Stimulated activated CD4-positive, alpha-beta T cell treated with anti-CD3 and anti-CD28 coated beads, Interleukin-1b, Interleukin-23, amount 100 ng/mL, for 48 hours (primary cell): Measurements from ENCODE around the gene EXOC2.

Experiments
- DNase-seq: peaks from one replicate; pipeline ENCODE4 v3.0.0-alpha.2; 2020

EXOC2 gene

GRCh38 chr6:490251-491037 is 202.5 kb downstream of the EXOC2 start:
- peak; percentile 65 for DNase-seq

DNA sequence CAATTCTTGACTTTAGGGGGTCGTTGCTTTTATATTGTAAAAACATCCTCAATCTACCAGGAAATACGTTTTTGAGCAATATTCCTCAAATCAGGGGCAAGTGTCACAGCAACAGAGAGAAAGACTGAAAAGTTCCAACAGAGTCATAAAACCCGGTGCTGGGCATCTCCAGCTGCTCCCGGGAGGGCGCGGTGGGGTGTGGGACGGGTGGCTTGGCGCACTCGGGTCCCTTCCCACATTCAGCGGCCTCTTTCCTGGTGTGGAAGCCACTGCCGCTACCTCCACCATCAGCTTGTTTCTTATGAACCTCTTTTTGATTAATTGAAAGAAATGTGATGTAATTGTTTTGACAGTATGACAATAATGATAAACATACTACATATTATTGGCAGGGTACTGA is 203.2 kb downstream of the EXOC2 start:
- DNase-seq: no peak

GRCh38 chr6:489001-489400 is 203.9 kb downstream of the EXOC2 start:
- DNase-seq: no peak

GRCh38 chr6:487956-488355 is 205.0 kb downstream of the EXOC2 start:
- no peak for DNase-seq

- DNase-seq: no peak
Measured at GRCh38 chr6:485655-486170, 207.2 kb downstream of the EXOC2 start.

- DNase-seq: no peak
Measured at GRCh38 chr6:484746-485145, 208.2 kb downstream of the EXOC2 start.

DNA sequence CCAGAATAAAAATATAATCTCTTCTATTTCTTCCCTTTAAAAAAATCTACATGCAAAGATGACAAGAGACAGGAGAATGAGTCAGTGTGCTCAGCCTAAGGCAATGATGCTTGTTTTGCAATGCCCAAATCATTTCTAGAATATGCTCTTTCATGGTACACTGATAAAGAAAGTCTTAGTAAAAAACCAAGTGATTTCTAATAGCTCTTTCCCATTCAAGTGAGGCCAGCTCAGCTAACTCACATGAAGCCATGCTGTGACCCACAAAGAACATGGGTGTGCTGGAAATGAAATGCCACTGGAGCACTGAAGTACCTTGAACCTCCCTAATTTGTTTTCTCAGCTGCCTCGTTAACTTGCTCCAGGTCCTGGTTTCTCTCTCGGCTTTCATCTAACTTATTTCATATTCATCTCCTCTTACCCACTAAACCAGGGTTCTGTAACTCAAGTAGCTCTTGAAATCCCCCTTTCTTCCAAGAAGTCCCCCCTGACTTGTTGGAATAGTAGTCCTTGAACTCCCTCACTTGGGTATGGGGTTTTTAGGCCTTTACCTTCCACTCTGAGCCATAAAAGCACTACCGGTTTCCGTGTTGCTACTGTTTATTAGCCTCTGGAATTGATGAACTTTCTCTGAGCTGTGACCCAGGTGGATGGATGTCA is 208.7 kb downstream of the EXOC2 start:
- DNase-seq: peak; percentile 72

- no peak for DNase-seq
Measured at GRCh38 chr6:475314-475713, 217.6 kb downstream of the EXOC2 start.

- peak; percentile 85 for DNase-seq
Measured at GRCh38 chr6:474453-475185, 218.3 kb downstream of the EXOC2 start.

DNA sequence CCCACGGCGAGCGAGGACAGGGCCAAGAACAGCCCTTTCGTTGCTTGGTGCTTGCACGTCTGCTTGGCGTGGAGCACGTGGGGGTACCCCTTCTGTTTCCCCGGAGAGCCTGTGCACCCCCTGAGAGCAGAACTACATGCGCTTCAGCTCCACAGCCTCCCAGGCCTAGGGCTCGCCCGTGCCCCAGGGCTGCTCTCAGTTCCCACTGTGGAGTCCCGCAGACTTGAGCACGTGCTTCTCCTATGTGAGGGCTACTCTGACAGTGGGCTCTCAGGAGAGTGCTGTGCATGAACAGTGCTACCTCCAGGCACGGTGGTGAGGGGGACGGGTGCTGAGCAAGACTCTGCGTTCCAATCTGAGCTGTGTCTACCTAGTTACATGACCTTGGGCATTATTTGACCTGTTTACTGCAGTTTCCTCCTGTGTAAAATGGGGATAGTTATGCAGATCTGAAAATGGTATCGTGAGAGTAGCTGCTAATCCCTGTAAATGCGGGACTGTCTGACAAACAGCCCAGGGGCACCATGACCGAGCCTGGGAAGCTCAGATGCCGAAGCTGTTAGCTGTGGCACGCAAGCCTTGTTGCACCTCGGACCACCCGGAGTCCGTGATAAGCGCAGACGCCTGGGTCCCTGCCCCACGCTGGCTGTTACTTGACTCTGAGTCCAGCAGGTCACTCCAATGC is 219.0 kb downstream of the EXOC2 start:
- no peak for DNase-seq

DNA sequence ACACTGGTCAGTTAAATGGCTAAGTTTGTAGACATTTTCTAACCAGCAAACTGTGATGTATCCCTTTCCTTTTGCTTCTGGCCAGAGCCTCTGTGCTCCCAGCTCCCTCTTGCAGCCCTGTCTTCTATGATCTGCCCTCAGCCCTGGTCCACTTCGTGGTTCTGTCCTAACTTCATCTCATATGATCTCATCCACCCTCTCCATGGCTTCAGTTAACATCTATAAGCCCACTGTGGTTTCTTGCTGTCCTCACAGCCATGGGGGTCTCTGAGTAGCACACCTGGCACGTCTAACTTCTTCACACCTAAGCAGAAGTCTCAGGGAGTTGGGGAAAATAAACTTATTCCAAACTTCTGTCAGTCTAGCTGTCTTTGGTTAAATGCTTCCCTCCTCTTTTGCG is 219.6 kb downstream of the EXOC2 start:
- no peak for DNase-seq

DNA sequence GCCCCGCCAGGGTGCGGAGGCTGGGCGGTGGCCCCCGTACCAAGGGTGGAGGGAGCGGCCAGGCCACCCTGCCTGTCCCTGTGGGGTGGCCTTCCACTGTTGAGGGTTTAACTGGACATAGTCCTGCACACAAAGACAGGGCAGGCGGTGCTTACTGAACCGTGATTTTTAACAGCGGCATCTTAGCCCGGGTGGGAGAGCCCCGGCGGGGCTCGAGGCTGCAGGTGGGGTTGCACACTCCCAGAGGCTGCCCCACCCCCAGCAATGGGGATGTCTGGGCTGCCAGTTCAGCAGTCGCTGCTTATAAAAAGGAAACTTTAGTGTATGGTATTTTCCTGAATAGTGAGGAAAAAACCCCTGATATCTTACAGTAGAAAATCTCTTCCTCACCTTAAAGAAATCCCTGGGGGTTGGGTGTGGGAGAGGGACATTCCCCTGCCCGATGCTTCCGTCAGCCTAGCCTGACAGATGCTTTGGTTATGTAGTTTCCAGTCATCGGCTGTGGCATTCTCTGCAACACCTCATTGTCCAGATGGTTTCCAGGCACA is 222.0 kb downstream of the EXOC2 start:
- DNase-seq: no peak

GRCh38 chr6:470051-470900 is 222.7 kb downstream of the EXOC2 start:
- no peak for DNase-seq

- no peak for DNase-seq
Measured at GRCh38 chr6:467671-468082, 225.3 kb downstream of the EXOC2 start.

DNA sequence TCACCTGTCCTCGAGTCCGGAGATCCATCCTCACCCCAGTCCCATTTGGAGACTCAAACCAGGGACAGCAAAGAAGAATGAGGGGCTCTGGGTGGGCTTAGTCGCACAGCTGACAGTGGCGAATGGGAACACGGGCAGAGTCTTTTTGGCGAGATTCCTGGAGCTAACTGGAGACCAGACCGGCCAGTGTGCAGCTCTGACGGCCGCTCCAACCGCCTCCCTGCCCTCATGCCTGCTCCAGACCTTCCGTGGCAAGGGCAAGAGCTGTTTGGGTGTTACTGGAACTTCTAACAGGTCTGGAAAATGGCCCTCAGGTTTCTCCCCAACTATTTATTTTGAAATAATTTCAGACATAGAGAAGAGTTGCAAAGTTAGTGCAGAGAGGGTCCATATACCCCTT is 225.8 kb downstream of the EXOC2 start:
- no peak for DNase-seq

GRCh38 chr6:466564-466963 is 226.4 kb downstream of the EXOC2 start:
- DNase-seq: no peak

DNA sequence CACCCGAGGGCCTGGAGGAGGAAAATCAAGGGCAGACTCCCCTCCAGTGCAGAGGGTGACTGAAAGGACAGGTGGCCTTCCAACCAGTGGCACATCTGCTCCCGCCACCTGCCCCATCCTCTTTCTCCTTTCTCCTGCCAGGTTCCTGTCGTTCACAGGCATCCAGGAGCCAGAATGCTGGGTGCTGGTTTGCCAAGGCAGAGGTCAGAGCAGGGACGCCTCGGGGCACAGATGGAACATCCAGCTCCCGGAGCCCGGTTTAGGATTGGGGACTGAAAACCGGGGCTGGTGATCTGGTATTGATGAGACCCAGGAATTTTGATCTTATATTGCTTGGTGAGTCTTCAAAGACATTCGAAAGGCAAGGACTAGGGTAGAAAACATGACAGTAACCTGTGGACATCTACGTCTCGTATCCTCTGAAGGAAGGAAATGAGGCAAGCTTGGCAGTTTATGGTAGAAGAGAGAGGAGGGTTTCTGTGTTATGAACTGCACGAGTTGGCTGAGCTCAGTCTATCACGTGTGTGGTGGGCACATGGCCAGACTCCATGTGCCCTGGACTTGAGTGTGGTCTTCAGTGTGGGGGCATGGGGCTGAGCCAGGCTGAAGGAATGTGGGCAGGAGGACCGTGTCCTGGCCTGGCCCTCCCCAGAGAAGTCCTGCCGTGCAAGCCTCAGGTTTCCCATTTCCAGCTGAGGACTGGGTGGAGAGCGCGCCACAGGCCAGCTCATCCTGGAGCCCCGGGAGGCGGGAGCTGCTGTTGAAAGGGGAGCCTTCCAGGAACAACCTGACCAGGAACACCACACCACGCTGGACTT is 227.2 kb downstream of the EXOC2 start:
- no peak for DNase-seq

- DNase-seq: no peak
Measured at GRCh38 chr6:456887-457286, 236.1 kb downstream of the EXOC2 start.

DNA sequence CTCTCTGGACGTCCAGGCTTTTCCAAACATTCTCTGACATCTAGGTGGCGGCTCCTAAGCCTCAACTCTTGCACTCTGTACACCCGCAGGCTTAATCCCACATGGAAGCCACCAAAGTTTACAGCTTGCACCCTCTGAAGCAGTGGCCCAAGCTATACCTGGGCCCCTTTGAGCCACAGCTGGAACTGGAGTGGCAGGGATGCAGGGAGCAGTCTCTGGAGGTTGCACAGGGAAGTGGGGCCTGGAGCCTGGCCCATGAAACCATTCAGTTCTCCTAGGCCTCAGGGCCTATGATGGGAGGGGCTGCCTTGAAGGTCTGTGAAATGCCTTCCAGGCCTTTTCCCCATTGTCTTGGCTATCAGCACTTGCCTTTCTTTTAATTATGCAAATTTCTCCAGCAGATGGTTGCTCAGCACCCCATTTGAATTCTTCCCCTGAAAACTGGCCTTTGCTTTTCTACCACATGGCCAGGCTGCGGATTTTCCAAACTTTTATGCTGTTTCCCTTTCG is 236.5 kb downstream of the EXOC2 start:
- no peak for DNase-seq

DNA sequence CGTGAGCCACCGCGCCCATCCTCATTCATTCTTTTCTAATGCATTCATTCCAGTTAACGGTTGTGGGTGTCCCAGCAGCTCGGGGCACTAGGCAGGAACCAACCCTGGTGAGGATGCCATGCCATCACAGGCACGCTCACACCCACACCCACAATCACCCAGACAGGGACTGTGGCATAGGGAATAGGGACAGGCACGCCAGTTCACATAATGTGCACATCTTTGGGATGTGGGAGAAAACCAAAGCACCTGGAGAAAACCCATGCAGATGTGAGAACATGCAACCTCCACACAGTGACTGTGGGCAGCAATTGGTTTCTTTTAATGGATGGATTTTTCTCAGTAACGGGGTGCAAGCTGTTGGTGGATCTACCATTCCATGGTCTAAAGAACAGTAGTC is 237.1 kb downstream of the EXOC2 start:
- no peak for DNase-seq
